GM18519 (cell line): ENCODE data around the gene FKBP3.
"Not testable (repeated sequence)": the region's sequence is repeated elsewhere in the genome, so short reads cannot be mapped to it uniquely, and the experiment has no call there.

Experiments
- ATAC-seq: cut with Tn5 transposase; IDR thresholded peaks from one replicate; pipeline ENCODE4 v1.9.1; 2021; ENCODE audit warnings: mild to moderate bottlenecking, moderate library complexity; ENCODE audit not compliant: unreplicated experiment, low FRiP score

The FKBP3 gene

DNA sequence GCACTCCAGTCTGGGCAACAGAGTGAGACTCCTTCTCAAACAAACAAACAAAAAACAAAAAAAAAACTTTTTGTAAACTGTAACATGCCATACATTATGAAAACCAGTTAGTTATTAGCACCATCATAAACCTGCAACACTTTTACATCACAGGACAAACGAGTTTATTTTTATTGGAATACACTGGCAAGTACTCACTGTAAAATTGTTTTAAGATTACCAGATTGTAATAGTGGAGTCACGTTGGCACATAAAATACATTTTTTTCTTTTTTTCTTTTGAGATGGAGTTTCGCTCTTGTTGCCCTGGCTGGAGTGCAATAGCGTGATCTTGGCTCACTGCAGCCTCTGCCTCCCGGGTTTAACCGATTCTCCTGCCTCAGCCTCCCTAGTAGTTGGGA, 15.7 kb downstream of the FKBP3 start:
- no peak for ATAC-seq

- no peak for ATAC-seq
These were observed 20.0 kb downstream of the FKBP3 start for GRCh38 chr14:45114327-45114726.

DNA sequence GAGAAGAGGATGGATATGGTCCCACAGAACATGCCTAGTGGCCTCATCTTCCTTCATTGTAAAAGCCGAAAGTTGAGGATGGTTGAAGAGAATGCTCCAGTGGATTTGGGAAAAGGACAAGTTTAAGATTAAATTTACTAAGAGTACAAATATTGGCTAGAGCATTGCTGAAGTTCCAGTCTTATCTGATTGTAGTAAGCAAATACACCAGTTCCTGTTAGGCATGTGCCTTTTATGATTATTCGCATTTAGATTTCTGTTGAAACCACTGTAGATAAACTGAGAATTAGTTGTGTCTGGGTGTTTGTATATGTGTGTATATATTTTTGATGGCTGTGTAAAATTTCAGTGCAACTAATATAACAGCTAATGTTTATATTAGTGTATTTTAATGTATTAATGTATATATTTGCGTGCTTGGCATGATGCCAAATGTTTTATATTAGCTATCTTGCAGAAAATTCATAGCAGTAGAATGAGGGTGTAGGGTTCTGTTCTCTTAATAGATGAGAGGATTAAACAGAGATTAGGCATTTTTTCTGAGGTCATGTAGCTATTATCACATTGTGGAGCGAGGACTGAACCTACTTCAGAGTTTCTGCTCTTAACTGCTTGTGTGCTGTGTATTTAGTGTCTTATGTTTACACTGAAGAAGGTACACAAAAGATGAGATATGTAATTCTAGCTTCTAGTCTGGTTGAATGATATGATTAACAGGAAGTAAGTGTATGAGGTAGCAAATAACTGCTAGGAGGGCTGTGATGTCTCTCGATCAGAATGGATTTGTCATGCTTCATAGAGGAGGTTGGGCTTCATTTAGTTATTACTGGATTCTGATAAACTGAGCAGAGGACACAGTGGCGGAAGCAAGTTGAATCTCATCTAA, 21.1 kb downstream of the FKBP3 start:
- no peak for ATAC-seq

DNA sequence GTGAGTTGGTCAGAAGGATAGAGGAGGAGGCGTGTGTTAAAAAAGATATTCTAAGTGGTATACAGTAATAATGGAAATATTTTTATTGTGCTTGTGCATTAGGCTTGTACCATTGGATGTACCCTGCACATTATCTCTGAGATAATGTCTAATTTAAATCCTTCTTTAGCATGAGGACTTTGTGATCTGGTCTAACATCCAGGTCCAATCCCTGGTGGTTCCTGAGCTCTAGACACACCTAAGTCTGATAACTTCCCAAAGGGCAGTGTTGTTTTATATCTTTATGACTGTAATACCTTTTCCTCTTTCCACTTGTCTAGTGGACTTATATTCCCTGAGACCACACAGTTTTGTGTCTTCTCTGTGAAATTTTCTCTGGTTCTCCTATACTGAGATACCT, 29.7 kb downstream of the FKBP3 start:
- ATAC-seq: no peak

- ATAC-seq: no peak
These were observed 30.5 kb downstream of the FKBP3 start for GRCh38 chr14:45103806-45104205.

DNA sequence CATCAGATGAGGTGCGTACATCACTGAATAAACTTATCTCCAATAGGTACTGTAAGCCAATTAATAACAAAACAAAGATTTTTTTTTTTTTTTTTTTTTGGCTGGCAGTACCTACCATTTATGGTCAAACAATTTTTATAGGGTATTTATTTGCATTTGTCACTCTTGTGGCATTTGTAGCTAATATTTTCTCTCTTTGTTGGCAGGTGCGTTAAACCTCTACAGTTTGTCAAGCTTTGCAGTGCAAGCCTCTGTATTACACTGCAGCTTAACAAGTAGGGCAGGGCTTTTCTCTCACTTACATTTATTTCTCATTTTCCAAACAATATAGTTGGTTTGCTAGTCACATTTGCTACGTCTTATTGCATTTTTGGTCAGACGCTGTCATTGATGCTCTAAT, 38.1 kb downstream of the FKBP3 start:
- no peak for ATAC-seq

GRCh38 chr14:45095143-45095542, 39.1 kb downstream of the FKBP3 start:
- ATAC-seq: no peak

DNA sequence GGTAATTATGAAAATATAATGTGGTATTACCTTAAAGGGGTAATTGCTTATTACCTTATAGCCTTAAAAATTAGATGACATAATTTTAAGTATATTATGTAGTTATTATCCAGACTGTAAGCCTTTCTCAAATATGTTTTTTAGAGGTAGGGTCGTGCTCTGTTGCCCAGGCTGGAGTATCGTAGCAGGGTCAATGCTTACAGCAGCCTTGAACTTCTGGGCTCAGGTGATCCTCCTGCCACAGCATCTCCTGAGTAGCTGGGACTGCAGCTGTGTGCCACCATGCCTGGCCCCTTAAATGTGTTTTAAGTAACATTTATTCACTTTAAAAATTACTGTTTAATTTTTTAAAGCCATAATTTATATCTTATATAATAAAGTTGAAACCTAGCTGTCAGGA, 40.0 kb downstream of the FKBP3 start:
- no peak for ATAC-seq

GRCh38 chr14:45091710-45092109, 42.6 kb downstream of the FKBP3 start:
- no peak for ATAC-seq

- ATAC-seq: peak; percentile 78
These were observed 44.5 kb downstream of the FKBP3 start for GRCh38 chr14:45089813-45090212.

DNA sequence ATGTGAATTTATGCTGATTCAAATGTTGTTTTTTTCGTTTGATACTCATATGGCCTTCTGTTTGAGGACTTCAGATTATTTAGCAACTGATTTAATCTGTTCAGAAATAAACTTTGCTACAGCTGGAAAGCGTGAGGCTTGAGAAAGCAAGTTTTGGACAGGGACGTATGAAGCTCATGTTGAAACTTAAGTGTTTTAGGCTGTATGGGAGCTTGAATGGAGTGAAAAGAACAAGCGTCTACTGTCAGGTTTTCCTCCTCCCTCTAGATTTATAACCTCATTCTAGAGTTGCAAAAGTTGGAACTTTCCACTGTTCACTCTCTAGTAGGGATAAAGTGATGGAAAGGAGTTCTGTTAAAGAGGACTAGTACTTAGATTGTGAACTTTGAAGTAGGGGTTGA, 49.3 kb downstream of the FKBP3 start:
- no peak for ATAC-seq

GRCh38 chr14:45083976-45084722, 50.1 kb downstream of the FKBP3 start, which contains the start of gene PRPF39:
Gene PRPF39 (plus strand): TSS chr14:45084116. CDS start chr14:45095240, 11,124 bp downstream.
- ATAC-seq: peak; percentile 93

GRCh38 chr14:45083617-45083975, 50.7 kb downstream of the FKBP3 start:
- no peak for ATAC-seq

- ATAC-seq: no peak
These were observed 51.9 kb downstream of the FKBP3 start for GRCh38 chr14:45082420-45082819.

GRCh38 chr14:45081096-45081495, 53.2 kb downstream of the FKBP3 start:
- ATAC-seq: not testable (repeated sequence)

- ATAC-seq: not testable (repeated sequence)
These were observed 53.8 kb downstream of the FKBP3 start for GRCh38 chr14:45080416-45080968.

DNA sequence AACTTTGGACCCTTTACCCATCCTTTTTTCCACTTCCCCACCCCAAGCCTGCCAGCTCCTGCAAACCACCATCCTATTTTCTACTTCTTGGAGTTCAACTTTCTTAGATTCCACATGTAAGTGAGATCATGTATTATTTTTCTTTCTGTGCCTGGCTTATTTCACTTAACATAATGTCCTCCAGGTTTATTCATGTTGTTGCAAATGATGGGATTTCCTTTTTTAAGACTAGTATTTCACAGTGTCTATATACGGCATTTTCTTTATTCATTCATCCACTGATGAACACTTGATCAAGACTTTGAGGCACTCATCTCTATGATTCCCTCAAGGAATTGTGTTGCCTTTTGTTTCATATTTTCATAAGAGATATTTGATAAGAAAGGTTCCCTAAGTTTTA, 56.0 kb downstream of the FKBP3 start:
- no peak for ATAC-seq

DNA sequence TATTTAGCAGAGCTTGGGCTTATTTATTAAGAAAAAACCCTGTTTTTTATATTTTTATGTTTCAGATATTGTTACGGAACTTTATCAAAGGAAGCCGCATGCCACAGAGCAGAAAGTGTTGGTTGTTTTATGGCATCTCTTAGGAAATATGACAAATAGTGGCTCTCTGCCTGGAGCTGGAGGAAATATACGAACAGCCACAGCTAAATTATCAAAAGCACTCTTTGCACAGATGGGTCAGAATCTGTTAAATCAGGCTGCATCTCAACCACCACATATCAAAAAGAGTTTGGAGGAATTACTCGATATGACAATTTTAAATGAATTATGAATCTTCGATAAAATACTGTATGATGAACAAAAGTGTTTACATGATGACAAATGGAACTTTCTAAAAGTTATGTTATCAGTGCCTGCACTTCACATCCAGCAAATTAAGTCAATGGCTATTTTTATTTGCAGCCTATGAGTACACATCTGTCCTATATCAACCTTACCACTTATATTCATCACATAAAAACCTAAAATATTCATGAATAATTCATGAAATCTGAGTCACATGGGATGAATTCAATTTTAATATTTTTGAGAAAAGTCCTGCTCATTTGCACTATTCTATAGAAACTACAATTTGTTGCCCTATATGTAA, 60.9 kb downstream of the FKBP3 start:
- no peak for ATAC-seq

DNA sequence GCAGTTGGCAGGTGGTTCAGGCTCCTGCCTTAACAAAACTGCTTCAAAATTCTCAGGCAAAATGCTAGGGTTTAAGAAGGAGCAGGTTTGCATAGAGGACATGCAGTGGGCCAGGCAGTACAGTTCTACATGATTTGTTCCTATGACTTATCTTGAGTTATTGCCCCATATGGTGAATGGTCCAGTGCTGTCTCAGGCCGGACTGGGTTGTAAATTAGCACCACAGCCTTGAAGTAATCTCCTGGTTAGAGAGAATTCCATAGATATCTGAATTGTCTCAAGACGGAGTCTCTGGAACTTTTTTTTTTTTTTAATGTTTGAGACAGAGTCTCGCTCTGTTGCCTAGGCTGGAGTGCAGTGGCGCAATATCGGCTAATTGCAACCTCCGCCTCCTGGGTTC, 62.2 kb downstream of the FKBP3 start:
- ATAC-seq: no peak

- no peak for ATAC-seq
These were observed 64.1 kb downstream of the FKBP3 start for GRCh38 chr14:45070215-45070614.

GRCh38 chr14:45068396-45068795, 65.9 kb downstream of the FKBP3 start:
- no peak for ATAC-seq
